ENCODE data around the gene TPST1. TPM values are rescaled to one million over a fixed set of nuclear protein-coding genes. Genes with fewer than 3 reads are reported as not detected.

Gene TPST1
- total RNA-seq, 1 experiment from 2014 or later, result 15.0 TPM

DNA sequence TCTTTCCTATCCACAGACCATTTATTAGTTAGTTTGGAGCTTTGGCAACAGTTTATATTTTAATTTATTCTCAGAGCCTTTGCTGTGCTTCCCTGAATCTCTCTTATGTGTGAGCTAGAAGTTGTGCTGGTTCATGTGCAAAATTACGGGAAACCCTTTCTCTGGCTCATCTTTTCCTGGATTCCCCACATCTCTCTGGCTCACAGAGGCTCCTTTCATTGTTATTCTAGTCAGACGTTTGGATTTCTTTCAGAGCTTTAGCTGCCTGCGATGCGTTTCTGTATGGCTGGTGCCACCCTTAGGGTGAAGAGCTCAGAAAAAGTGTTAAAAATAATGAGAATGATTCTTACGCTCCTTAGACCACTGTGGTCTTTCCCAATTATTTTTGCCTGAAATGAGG is 53.3 kb downstream of the TPST1 start:
- H3K36me3 Mint-ChIP-seq, result peaks cover 2% of the 10 kb centered on the region
- peak overlapping the region; percentile 82 for H3K27ac Mint-ChIP-seq
- H3K27me3 Mint-ChIP-seq (ENCODE audit: low read depth), result no peaks in the 10 kb centered on the region
- DNase-seq (ENCODE audit: low spot score) (no peak), ATAC-seq (peak; percentile 76)
- H3K4me3 Mint-ChIP-seq, result no peak overlapping the region
- ChIA-PET CTCF (interaction anchor here (1.1 to 1.4 kb wide), 3 partner anchors 53 to 156 kb away, joined by 3 to 4 read pairs (median 4); partner anchors contain the start of gene TPST1), POLR2A (interaction anchor here (0.5 kb wide), 1 partner anchor 43 kb away, joined by 9 read pairs; no protein-coding TSS in a partner anchor)
- TF ChIP-seq GTF2I (CRISPR knock-in tag; conservative IDR thresholded peaks at IDR 0.05), result no peak
- TF ChIP-seq, protein P1, sequence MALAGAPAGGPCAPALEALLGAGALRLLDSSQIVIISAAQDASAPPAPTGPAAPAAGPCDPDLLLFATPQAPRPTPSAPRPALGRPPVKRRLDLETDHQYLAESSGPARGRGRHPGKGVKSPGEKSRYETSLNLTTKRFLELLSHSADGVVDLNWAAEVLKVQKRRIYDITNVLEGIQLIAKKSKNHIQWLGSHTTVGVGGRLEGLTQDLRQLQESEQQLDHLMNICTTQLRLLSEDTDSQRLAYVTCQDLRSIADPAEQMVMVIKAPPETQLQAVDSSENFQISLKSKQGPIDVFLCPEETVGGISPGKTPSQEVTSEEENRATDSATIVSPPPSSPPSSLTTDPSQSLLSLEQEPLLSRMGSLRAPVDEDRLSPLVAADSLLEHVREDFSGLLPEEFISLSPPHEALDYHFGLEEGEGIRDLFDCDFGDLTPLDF (CRISPR knock-in tag; IDR thresholded peaks at IDR 0.05), result no peak
- TF ChIP-seq, protein P2, sequence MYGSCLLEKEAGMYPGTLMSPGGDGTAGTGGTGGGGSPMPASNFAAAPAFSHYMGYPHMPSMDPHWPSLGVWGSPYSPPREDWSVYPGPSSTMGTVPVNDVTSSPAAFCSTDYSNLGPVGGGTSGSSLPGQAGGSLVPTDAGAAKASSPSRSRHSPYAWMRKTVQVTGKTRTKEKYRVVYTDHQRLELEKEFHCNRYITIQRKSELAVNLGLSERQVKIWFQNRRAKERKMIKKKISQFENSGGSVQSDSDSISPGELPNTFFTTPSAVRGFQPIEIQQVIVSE (CRISPR knock-in tag; IDR thresholded peaks at IDR 0.05; ENCODE audit: borderline replicate concordance), result no peak
- TF ChIP-seq, protein P3, sequence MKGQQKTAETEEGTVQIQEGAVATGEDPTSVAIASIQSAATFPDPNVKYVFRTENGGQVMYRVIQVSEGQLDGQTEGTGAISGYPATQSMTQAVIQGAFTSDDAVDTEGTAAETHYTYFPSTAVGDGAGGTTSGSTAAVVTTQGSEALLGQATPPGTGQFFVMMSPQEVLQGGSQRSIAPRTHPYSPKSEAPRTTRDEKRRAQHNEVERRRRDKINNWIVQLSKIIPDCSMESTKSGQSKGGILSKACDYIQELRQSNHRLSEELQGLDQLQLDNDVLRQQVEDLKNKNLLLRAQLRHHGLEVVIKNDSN (CRISPR knock-in tag; IDR thresholded peaks at IDR 0.05), result no peak
- TF ChIP-seq, protein P4, sequence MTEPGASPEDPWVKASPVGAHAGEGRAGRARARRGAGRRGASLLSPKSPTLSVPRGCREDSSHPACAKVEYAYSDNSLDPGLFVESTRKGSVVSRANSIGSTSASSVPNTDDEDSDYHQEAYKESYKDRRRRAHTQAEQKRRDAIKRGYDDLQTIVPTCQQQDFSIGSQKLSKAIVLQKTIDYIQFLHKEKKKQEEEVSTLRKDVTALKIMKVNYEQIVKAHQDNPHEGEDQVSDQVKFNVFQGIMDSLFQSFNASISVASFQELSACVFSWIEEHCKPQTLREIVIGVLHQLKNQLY (CRISPR knock-in tag; IDR thresholded peaks at IDR 0.05), result no peak
- TF ChIP-seq, protein P5, sequence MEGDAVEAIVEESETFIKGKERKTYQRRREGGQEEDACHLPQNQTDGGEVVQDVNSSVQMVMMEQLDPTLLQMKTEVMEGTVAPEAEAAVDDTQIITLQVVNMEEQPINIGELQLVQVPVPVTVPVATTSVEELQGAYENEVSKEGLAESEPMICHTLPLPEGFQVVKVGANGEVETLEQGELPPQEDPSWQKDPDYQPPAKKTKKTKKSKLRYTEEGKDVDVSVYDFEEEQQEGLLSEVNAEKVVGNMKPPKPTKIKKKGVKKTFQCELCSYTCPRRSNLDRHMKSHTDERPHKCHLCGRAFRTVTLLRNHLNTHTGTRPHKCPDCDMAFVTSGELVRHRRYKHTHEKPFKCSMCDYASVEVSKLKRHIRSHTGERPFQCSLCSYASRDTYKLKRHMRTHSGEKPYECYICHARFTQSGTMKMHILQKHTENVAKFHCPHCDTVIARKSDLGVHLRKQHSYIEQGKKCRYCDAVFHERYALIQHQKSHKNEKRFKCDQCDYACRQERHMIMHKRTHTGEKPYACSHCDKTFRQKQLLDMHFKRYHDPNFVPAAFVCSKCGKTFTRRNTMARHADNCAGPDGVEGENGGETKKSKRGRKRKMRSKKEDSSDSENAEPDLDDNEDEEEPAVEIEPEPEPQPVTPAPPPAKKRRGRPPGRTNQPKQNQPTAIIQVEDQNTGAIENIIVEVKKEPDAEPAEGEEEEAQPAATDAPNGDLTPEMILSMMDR (IDR thresholded peaks at IDR 0.05), result no peak
- TF ChIP-seq, protein P6, sequence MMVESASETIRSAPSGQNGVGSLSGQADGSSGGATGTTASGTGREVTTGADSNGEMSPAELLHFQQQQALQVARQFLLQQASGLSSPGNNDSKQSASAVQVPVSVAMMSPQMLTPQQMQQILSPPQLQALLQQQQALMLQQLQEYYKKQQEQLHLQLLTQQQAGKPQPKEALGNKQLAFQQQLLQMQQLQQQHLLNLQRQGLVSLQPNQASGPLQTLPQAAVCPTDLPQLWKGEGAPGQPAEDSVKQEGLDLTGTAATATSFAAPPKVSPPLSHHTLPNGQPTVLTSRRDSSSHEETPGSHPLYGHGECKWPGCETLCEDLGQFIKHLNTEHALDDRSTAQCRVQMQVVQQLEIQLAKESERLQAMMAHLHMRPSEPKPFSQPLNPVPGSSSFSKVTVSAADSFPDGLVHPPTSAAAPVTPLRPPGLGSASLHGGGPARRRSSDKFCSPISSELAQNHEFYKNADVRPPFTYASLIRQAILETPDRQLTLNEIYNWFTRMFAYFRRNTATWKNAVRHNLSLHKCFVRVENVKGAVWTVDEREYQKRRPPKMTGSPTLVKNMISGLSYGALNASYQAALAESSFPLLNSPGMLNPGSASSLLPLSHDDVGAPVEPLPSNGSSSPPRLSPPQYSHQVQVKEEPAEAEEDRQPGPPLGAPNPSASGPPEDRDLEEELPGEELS (CRISPR knock-in tag; IDR thresholded peaks at IDR 0.05), result no peak
- TF ChIP-seq ETV6 (CRISPR knock-in tag; IDR thresholded peaks at IDR 0.05), result no peak
- TF ChIP-seq, protein P7, sequence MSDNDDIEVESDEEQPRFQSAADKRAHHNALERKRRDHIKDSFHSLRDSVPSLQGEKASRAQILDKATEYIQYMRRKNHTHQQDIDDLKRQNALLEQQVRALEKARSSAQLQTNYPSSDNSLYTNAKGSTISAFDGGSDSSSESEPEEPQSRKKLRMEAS (CRISPR knock-in tag; IDR thresholded peaks at IDR 0.05), result no peak
- TF ChIP-seq, protein P8, sequence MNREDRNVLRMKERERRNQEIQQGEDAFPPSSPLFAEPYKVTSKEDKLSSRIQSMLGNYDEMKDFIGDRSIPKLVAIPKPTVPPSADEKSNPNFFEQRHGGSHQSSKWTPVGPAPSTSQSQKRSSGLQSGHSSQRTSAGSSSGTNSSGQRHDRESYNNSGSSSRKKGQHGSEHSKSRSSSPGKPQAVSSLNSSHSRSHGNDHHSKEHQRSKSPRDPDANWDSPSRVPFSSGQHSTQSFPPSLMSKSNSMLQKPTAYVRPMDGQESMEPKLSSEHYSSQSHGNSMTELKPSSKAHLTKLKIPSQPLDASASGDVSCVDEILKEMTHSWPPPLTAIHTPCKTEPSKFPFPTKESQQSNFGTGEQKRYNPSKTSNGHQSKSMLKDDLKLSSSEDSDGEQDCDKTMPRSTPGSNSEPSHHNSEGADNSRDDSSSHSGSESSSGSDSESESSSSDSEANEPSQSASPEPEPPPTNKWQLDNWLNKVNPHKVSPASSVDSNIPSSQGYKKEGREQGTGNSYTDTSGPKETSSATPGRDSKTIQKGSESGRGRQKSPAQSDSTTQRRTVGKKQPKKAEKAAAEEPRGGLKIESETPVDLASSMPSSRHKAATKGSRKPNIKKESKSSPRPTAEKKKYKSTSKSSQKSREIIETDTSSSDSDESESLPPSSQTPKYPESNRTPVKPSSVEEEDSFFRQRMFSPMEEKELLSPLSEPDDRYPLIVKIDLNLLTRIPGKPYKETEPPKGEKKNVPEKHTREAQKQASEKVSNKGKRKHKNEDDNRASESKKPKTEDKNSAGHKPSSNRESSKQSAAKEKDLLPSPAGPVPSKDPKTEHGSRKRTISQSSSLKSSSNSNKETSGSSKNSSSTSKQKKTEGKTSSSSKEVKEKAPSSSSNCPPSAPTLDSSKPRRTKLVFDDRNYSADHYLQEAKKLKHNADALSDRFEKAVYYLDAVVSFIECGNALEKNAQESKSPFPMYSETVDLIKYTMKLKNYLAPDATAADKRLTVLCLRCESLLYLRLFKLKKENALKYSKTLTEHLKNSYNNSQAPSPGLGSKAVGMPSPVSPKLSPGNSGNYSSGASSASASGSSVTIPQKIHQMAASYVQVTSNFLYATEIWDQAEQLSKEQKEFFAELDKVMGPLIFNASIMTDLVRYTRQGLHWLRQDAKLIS (CRISPR knock-in tag; IDR thresholded peaks at IDR 0.05; ENCODE audit: borderline replicate concordance), result no peak
- no peak for TF ChIP-seq IRF2 (CRISPR knock-in tag; IDR thresholded peaks at IDR 0.05; ENCODE audit: borderline replicate concordance, low read depth)
- TF ChIP-seq FOXK1 (CRISPR knock-in tag; IDR thresholded peaks at IDR 0.05), result no peak
- no peak for TF ChIP-seq GABPB1 (CRISPR knock-in tag; IDR thresholded peaks at IDR 0.05)
- no peak for TF ChIP-seq OVOL2 (CRISPR knock-in tag; IDR thresholded peaks at IDR 0.05; ENCODE audit: borderline replicate concordance)
- peaks cover 13% of the 10 kb centered on the region for H3K4me1 Mint-ChIP-seq
- peaks cover 2% of the 10 kb centered on the region for H3K9me3 Mint-ChIP-seq
